Measurements from ENCODE around the gene YBEY. TPM values are rescaled to one million over a fixed set of nuclear protein-coding genes. Genes with fewer than 3 reads are reported as not detected.

The YBEY gene
- polyA plus RNA-seq, 1 of the 3 experiments (the other 2 are of a cell fraction), result 47.5 TPM

DNA sequence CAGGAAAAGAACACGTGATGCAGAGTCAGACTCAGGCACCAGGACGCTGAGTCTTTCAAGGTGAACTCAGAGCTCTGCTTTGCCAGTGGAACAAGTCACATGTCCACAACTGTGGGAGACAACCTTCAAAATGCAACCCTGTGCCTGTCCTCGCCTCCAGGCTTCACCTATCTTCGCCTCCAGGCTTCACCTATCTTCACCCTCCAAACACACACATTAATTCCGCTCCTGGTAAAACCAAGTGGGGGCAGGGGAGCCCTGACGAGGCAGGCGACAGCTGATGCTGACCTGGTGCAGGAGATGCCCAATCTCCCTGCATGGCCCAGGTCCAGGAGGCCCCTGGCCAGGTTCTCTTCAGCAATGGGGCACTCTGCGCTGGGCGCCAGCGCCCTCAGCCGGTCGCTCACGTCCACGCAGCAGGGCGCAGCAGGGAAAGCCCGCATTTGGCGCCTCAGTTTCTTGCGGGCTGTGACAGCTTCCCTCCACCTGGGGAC, 29.6 kb upstream of the YBEY start:
- Histone ChIP-seq H2AFZ (ENCODE audit: low read depth) (no peak overlapping the region), H3K9me3 (no peaks in the 10 kb centered on the region), H3K9ac (no peak overlapping the region), H3K4me1 (ENCODE audit: control insufficient read depth in 1 of 2, insufficient read depth in 2 of 2, low read depth in 1 of 2, low read length in 1 of 2) (no peaks in the 10 kb centered on the region), H4K20me1 (ENCODE audit: insufficient read depth) (no peaks in the 10 kb centered on the region), H3F3A (replicated peaks; ENCODE audit: insufficient read depth) (no peaks in the 10 kb centered on the region), H3K79me2 (ENCODE audit: insufficient read depth) (no peaks in the 10 kb centered on the region), H3K27me3 (ENCODE audit: insufficient read depth) (no peaks in the 10 kb centered on the region), H3K27ac (ENCODE audit: low read depth in 2 of 2, low read length in 1 of 2) (no peak overlapping the region), H3K9me2 (no peaks in the 10 kb centered on the region), H3K4me2 (no peak overlapping the region), H3K36me3 (replicated peaks in 1 of 2; ENCODE audit: control insufficient read depth in 1 of 2, insufficient read depth in 2 of 2, low read length in 1 of 2) (peaks cover 63 to 64% of the 10 kb centered on the region in 2 experiments), H3K4me3 (ENCODE audit: low read depth in 2 of 2, low read length in 1 of 2) (no peak overlapping the region)
- TF ChIP-seq RCOR1 (IDR thresholded peaks at IDR 0.05; ENCODE audit: low read length) (no peak), POLR2AphosphoS5 (IDR thresholded peaks at IDR 0.05; ENCODE audit: low read depth, low read length) (no peak), ELF1 (IDR thresholded peaks at IDR 0.05) (no peak), SIN3A (IDR thresholded peaks at IDR 0.05; ENCODE audit: borderline replicate concordance, low read depth, low read length) (no peak), MXI1 (IDR thresholded peaks at IDR 0.05; ENCODE audit: low read depth, low read length) (no peak), RAD21 (IDR thresholded peaks at IDR 0.05; ENCODE audit: low read length) (no peak), TAF1 (IDR thresholded peaks at IDR 0.05; ENCODE audit: borderline replicate concordance, low read depth, low read length) (no peak), EZH2phosphoT487 (IDR thresholded peaks at IDR 0.05; ENCODE audit: borderline replicate concordance, low read depth) (no peak)
- TF ChIP-seq, protein P1, sequence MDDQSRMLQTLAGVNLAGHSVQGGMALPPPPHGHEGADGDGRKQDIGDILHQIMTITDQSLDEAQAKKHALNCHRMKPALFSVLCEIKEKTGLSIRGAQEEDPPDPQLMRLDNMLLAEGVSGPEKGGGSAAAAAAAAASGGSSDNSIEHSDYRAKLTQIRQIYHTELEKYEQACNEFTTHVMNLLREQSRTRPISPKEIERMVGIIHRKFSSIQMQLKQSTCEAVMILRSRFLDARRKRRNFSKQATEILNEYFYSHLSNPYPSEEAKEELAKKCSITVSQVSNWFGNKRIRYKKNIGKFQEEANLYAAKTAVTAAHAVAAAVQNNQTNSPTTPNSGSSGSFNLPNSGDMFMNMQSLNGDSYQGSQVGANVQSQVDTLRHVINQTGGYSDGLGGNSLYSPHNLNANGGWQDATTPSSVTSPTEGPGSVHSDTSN (IDR thresholded peaks at IDR 0.05), result no peak
- 97% methylated on average over 11 of the region's 18 CpGs for WGBS (ENCODE audit: low lambda C conversion rate)
- CTCF ChIA-PET, result interaction anchor here (0.6 to 1.1 kb wide), 2 partner anchors 28 to 103 kb away, joined by 3 read pairs; no protein-coding TSS in a partner anchor
- POLR2A ChIA-PET, result no interaction called here
- DNase-seq, result no peak

DNA sequence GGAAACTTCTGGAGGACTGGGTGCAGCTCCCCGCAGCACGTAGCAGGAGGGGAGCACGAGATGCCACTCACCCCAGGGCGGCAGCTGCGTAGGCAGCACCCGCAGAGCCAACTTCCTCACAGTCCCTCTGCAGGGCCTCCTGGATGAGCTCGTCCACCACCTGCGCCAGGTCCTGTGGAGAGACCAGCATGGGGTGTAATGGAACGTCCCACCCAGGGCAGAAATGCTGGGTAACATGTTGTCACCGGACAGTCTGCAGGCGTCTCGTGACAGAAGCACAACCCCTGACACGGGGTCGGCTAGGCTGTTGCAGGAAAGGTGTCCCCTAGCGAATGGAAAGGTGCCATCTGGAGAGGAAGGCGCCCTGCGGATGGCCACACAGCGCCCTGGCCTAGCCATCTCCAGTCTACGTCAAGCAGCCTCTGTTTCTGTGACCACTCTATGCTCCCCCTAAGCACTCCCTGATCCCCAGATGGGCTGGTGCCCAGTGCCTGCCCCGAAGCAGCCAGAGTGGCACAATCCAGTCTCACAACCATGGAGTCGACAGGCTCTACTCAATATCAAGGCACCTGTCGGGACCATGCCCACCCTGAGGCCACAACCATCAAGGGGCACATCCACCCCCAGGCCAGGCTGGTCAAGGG, 22.0 kb upstream of the YBEY start:
- Histone ChIP-seq H3K27ac (ENCODE audit: low read depth in 2 of 2, low read length in 1 of 2) (no peak overlapping the region), H3K9me2 (no peaks in the 10 kb centered on the region), H2AFZ (ENCODE audit: low read depth) (no peak overlapping the region), H3K9ac (no peak overlapping the region), H3K4me1 (ENCODE audit: control insufficient read depth in 1 of 2, insufficient read depth in 2 of 2, low read depth in 1 of 2, low read length in 1 of 2) (no peaks in the 10 kb centered on the region), H3K4me3 (ENCODE audit: low read depth in 2 of 2, low read length in 1 of 2) (no peak overlapping the region), H3K79me2 (ENCODE audit: insufficient read depth) (no peaks in the 10 kb centered on the region; the same call in 1 of the 2 replicates), H3K4me2 (no peak overlapping the region), H3K27me3 (ENCODE audit: insufficient read depth) (no peaks in the 10 kb centered on the region), H3F3A (replicated peaks; ENCODE audit: insufficient read depth) (no peaks in the 10 kb centered on the region), H3K9me3 (no peaks in the 10 kb centered on the region), H4K20me1 (ENCODE audit: insufficient read depth) (no peaks in the 10 kb centered on the region), H3K36me3 (replicated peaks in 1 of 2; ENCODE audit: control insufficient read depth in 1 of 2, insufficient read depth in 2 of 2, low read length in 1 of 2) (peaks cover 46 to 62% of the 10 kb centered on the region in 2 experiments)
- POLR2A ChIA-PET, result no interaction called here
- 100% methylated on average over 4 of the region's 22 CpGs for WGBS (ENCODE audit: low lambda C conversion rate)
- TF ChIP-seq JUND (IDR thresholded peaks at IDR 0.05) (no peak), POLR2AphosphoS5 (IDR thresholded peaks at IDR 0.05; ENCODE audit: low read depth, low read length) (no peak), TCF12 (IDR thresholded peaks at IDR 0.05) (no peak), TAF1 (IDR thresholded peaks at IDR 0.05; ENCODE audit: borderline replicate concordance, low read depth, low read length) (no peak), TEAD4 (IDR thresholded peaks at IDR 0.05; ENCODE audit: borderline replicate concordance, insufficient read depth) (no peak)
- TF ChIP-seq, protein P2, sequence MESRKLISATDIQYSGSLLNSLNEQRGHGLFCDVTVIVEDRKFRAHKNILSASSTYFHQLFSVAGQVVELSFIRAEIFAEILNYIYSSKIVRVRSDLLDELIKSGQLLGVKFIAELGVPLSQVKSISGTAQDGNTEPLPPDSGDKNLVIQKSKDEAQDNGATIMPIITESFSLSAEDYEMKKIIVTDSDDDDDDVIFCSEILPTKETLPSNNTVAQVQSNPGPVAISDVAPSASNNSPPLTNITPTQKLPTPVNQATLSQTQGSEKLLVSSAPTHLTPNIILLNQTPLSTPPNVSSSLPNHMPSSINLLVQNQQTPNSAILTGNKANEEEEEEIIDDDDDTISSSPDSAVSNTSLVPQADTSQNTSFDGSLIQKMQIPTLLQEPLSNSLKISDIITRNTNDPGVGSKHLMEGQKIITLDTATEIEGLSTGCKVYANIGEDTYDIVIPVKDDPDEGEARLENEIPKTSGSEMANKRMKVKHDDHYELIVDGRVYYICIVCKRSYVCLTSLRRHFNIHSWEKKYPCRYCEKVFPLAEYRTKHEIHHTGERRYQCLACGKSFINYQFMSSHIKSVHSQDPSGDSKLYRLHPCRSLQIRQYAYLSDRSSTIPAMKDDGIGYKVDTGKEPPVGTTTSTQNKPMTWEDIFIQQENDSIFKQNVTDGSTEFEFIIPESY (IDR thresholded peaks at IDR 0.05; ENCODE audit: borderline replicate concordance, low read depth), result no peak
- TF ChIP-seq, protein P3, sequence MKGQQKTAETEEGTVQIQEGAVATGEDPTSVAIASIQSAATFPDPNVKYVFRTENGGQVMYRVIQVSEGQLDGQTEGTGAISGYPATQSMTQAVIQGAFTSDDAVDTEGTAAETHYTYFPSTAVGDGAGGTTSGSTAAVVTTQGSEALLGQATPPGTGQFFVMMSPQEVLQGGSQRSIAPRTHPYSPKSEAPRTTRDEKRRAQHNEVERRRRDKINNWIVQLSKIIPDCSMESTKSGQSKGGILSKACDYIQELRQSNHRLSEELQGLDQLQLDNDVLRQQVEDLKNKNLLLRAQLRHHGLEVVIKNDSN (IDR thresholded peaks at IDR 0.05; ENCODE audit: borderline replicate concordance, low read depth), result no peak
- DNase-seq, result no peak
- CTCF ChIA-PET, result no interaction called here
